Transverse colon (tissue), 4 donors: ENCODE results near the gene ASXL2. TPM values are rescaled to one million over a fixed set of nuclear protein-coding genes. Genes with fewer than 3 reads are reported as not detected.

Source experiments
- DNase-seq: peaks from one replicate; pipeline ENCODE4 v3.0.0-alpha.2; 2019
- H3K27ac ChIP-seq, 4 donors: fragments of 200-600 bp; sonication (generic); 2 replicates each; pipeline ENCODE4 v1.5.1; 2016 to 2018; ENCODE audit warnings: inconsistent platforms in 4 of 4
- H3K27me3 ChIP-seq: fragments of 200-600 bp; sonication (generic); 2 replicates; pipeline ENCODE4 v1.5.1; 2017; ENCODE audit warnings: inconsistent platforms
- H3K36me3 ChIP-seq, 4 donors: fragments of 200-600 bp; sonication (generic); 2 replicates each; pipeline ENCODE4 v1.5.1; 2017 to 2019; ENCODE audit warnings: inconsistent platforms in 4 of 4
- H3K4me1 ChIP-seq, 4 donors: fragments of 200-600 bp; sonication (generic); 2 replicates each; pipeline ENCODE4 v1.5.1; 2017 to 2020; ENCODE audit warnings: inconsistent platforms in 4 of 4
- H3K4me3 ChIP-seq, 4 donors: fragments of 200-600 bp; sonication (generic); 1 replicate in 1 of 4; 2 replicates in 3 of 4; pipeline versions ENCODE4 v1.5.1 to v1.6.1; 2017 to 2019; ENCODE audit warnings: inconsistent platforms in 4 of 4
- H3K9me3 ChIP-seq, 2 donors: fragments of 200-600 bp; sonication (generic); 2 replicates each; pipeline ENCODE4 v1.5.1; 2017 to 2019; ENCODE audit warnings: inconsistent platforms in 2 of 2
- CTCF ChIP-seq, 5 experiments: fragments of 200-600 bp in 3 of 5; fragments of 450-650 bp in 2 of 5; sonication (generic) in 3 of 5; IDR thresholded peaks; 1 replicate in 2 of 5; 2 replicates in 3 of 5; pipeline ENCODE4 v1.5.1; 2016 to 2017; ENCODE audit warnings: antibody characterized with exemption in 5 of 5, inconsistent platforms in 3 of 5, mild to moderate bottlenecking in 2 of 5, moderate library complexity in 1 of 5
- EP300 ChIP-seq: sonication (generic); formaldehyde crosslinking; IDR thresholded peaks from one replicate; pipeline ENCODE4 v1.6.1; 2017; ENCODE audit warnings: antibody characterized with exemption, low read depth
- POLR2A ChIP-seq: fragments of 450-650 bp; IDR thresholded peaks from one replicate; pipeline ENCODE4 v1.6.1; 2016; ENCODE audit warnings: antibody characterized with exemption, mild to moderate bottlenecking, moderate library complexity
- POLR2AphosphoS5 ChIP-seq, 3 donors: sonication (generic); formaldehyde crosslinking; IDR thresholded peaks; one replicate each; pipeline ENCODE4 v1.6.1; 2016; ENCODE audit warnings: antibody characterized with exemption in 3 of 3
- WGBS, 2 donors: methylation state at CpG; one replicate each; pipeline ENCODE4 v1.1.5; 2018; ENCODE audit warnings: low coverage in 1 of 2; 5-methylcytosine and 5-hydroxymethylcytosine counted together
- in situ Hi-C, 4 donors: fragments of 200-750 bp; cut with MboI; loops; one replicate each; pipeline versions ENCODE4 v1.15.0 to v1.15.1; 2017; ENCODE audit warnings: low sequenced_read_pairs in 3 of 4, low pct_ligation_motif_present in 1 of 4, low pct_unique_long_range_greater_than_20kb in 1 of 4
- intact Hi-C: fragments of 100-400 bp; cut with DNase I; formaldehyde crosslinking; loops from one replicate; pipeline ENCODE4 v1.15.1; 2023; ENCODE audit warnings: low total_unique reads
- total RNA-seq, 4 donors: library from RNA; depleted of rRNA; stranded (reverse); fragments of >200 nt; gene quantifications; one replicate each; pipeline ENCODE4 v1.1.0, GENCODE V29; 2016

The ASXL2 gene
- total RNA-seq, 4 donors from 2014 or later, result 17.3 to 36.6 (median 23.3) TPM

- no peak for DNase-seq
- no peaks in the 10 kb centered on the region for H3K4me1 ChIP-seq
- TF ChIP-seq POLR2AphosphoS5 (IDR thresholded peaks at IDR 0.05) (no peak), POLR2A (no peak), EP300 (no peak)
- 91% methylated on average over 1 of the region's 1 CpG; no CpG with 5 or more reads in 1 of the 2 donors for WGBS, 2 donors
- H3K36me3 ChIP-seq, result peaks cover 0 to 10% (median 0%) of the 10 kb centered on the region in 4 donors
- H3K27me3 ChIP-seq, result no peaks in the 10 kb centered on the region
- no peaks in the 10 kb centered on the region for H3K9me3 ChIP-seq
- no peak overlapping the region for H3K4me3 ChIP-seq
- in situ Hi-C loops, result no loop called here
- H3K27ac ChIP-seq, result no peak overlapping the region
- intact Hi-C loops, result no loop called here
These were observed 34.2 kb downstream of the ASXL2 start for GRCh38 chr2:25844089-25844488.

- TF ChIP-seq EP300, result no peak
- TF ChIP-seq CTCF (IDR thresholded peaks at IDR 0.05), result no peak
- no peak for TF ChIP-seq POLR2AphosphoS5 (IDR thresholded peaks at IDR 0.05)
- TF ChIP-seq POLR2A, result no peak
- Histone ChIP-seq H3K27ac (no peak overlapping the region), H3K4me1 (no peaks in the 10 kb centered on the region), H3K4me3 (no peak overlapping the region), H3K27me3 (no peaks in the 10 kb centered on the region), H3K9me3 (no peaks in the 10 kb centered on the region), H3K36me3 (peaks cover 0 to 10% (median 0%) of the 10 kb centered on the region in 4 donors)
- in situ Hi-C loops, result no loop called here
- WGBS, 2 donors, result 97 to 100% methylated on average over 1 of the region's 1 CpG
- intact Hi-C loops, result no loop called here
- DNase-seq, result no peak
These were observed 36.1 kb downstream of the ASXL2 start for GRCh38 chr2:25842155-25842554.

- 86 to 93% methylated on average over 2 of the region's 2 CpGs for WGBS, 2 donors
- Histone ChIP-seq H3K9me3 (no peaks in the 10 kb centered on the region), H3K27me3 (no peaks in the 10 kb centered on the region), H3K27ac (no peak overlapping the region), H3K36me3 (peaks cover 0 to 1% (median 0%) of the 10 kb centered on the region in 4 donors), H3K4me1 (no peaks in the 10 kb centered on the region), H3K4me3 (no peak overlapping the region)
- no peak for TF ChIP-seq POLR2AphosphoS5 (IDR thresholded peaks at IDR 0.05)
- in situ Hi-C loops, result no loop called here
- intact Hi-C loops, result no loop called here
- DNase-seq, result no peak
These were observed 40.0 kb downstream of the ASXL2 start for GRCh38 chr2:25838152-25838756.

- Histone ChIP-seq H3K27ac (no peak overlapping the region), H3K9me3 (no peaks in the 10 kb centered on the region), H3K27me3 (no peaks in the 10 kb centered on the region), H3K36me3 (peaks cover 0 to 8% (median 0%) of the 10 kb centered on the region in 4 donors), H3K4me3 (no peak overlapping the region), H3K4me1 (peaks cover 0 to 3% (median 0%) of the 10 kb centered on the region in 4 donors)
- TF ChIP-seq POLR2AphosphoS5 (IDR thresholded peaks at IDR 0.05) (no peak), EP300 (no peak), POLR2A (no peak), CTCF (IDR thresholded peaks at IDR 0.05) (no peak)
- 88 to 93% methylated on average over 1 to 2 of the region's 2 CpGs for WGBS, 2 donors
- DNase-seq, result no peak
- intact Hi-C loops (no loop called here), in situ Hi-C loops (no loop called here)
These were observed 42.4 kb downstream of the ASXL2 start for GRCh38 chr2:25835906-25836305.

GRCh38 chr2:25833566-25833965 lies 44.7 kb downstream of the ASXL2 start:
- intact Hi-C loops, result no loop called here
- Histone ChIP-seq H3K36me3 (peaks cover 0 to 8% (median 0%) of the 10 kb centered on the region in 4 donors), H3K4me3 (no peak overlapping the region), H3K4me1 (peaks cover 0 to 13% (median 6%) of the 10 kb centered on the region in 4 donors), H3K27me3 (no peaks in the 10 kb centered on the region), H3K9me3 (no peaks in the 10 kb centered on the region), H3K27ac (no peak overlapping the region)
- no peak for TF ChIP-seq POLR2AphosphoS5 (IDR thresholded peaks at IDR 0.05)
- no peak for TF ChIP-seq EP300
- TF ChIP-seq CTCF (IDR thresholded peaks at IDR 0.05), result no peak
- TF ChIP-seq POLR2A, result no peak
- 87 to 100% methylated on average over 1 to 2 of the region's 2 CpGs for WGBS, 2 donors
- no peak for DNase-seq
- in situ Hi-C loops, result no loop called here
